A673 (cell line): ENCODE data around the gene GDF9. TPM values are rescaled to one million over a fixed set of nuclear protein-coding genes. Genes with fewer than 3 reads are reported as not detected.

ENCODE experiments used
- BruUV-seq: library from RNA; stranded (reverse); fragments of 400-500 nt; replicated peaks from 2 replicates; lab custom pipeline; 2021; lab: Mats Ljungman, UMichigan
- CTCF ChIA-PET: fragments of 300-600 bp; sonication (Branson Sonifier 250); formaldehyde crosslinking; loops from one replicate; lab custom pipeline; 2022; ENCODE audit warnings: antibody characterized with exemption; lab: Charles Lee
- POLR2A ChIA-PET: fragments of 300-600 bp; sonication (Branson Sonifier 250); formaldehyde crosslinking; loops from one replicate; lab custom pipeline; 2022; ENCODE audit warnings: antibody characterized with exemption; ENCODE audit not compliant: low non-redundant PET; lab: Charles Lee
- DNase-seq: peaks from one replicate; pipeline ENCODE4 v3.0.0-alpha.2; 2015; ENCODE audit warnings: low spot score
- H3K27ac ChIP-seq: fragments of 200-600 bp; sonication (generic); 2 replicates; pipeline ENCODE4 v1.5.1; 2016; ENCODE audit warnings: mixed run types, low read depth, mild to moderate bottlenecking, mixed read lengths, antibody characterized with exemption, low read length; ENCODE audit not compliant: poor library complexity, severe bottlenecking
- H3K27me3 ChIP-seq: fragments of 200-600 bp; sonication (generic); replicated peaks from 2 replicates; pipeline ENCODE4 v1.6.1; 2017; ENCODE audit warnings: mixed run types, low read depth, mild to moderate bottlenecking, mixed read lengths, antibody characterized with exemption, low read length; ENCODE audit not compliant: insufficient read depth, poor library complexity
- H3K36me3 ChIP-seq: fragments of 200-600 bp; sonication (generic); 2 replicates; pipeline ENCODE4 v1.6.1; 2016; ENCODE audit warnings: mixed run types, mild to moderate bottlenecking, mixed read lengths, antibody characterized with exemption, low read length; ENCODE audit not compliant: insufficient read depth, poor library complexity, severe bottlenecking
- H3K4me1 ChIP-seq: fragments of 200-600 bp; sonication (generic); 2 replicates; pipeline ENCODE4 v1.6.1; 2017; ENCODE audit warnings: mixed run types, mild to moderate bottlenecking, mixed read lengths, antibody characterized with exemption, low read length; ENCODE audit not compliant: insufficient read depth, poor library complexity, severe bottlenecking
- H3K4me3 ChIP-seq: fragments of 200-600 bp; sonication (generic); 2 replicates; pipeline ENCODE4 v1.5.1; 2016; ENCODE audit warnings: low read depth, mixed run types, mild to moderate bottlenecking, mixed read lengths, low read length; ENCODE audit not compliant: poor library complexity, severe bottlenecking
- H3K9me3 ChIP-seq: fragments of 200-600 bp; sonication (generic); 2 replicates; pipeline ENCODE4 v1.6.1; 2016; ENCODE audit warnings: mixed run types, low read depth, mild to moderate bottlenecking, mixed read lengths, antibody characterized with exemption, low read length; ENCODE audit not compliant: poor library complexity, severe bottlenecking
- CTCF ChIP-seq: fragments of 300-800, 200-600 bp; sonication (generic); conservative IDR thresholded peaks from 2 replicates; pipeline ENCODE4 v1.5.1; 2017; ENCODE audit warnings: low read depth, mild to moderate bottlenecking, antibody characterized with exemption, low read length, moderate library complexity, mixed read lengths
- EZH2 ChIP-seq: fragments of 200-600 bp; sonication (generic); IDR thresholded peaks from 2 replicates; pipeline ENCODE4 v1.6.1; 2017; ENCODE audit warnings: borderline replicate concordance, low read depth, mild to moderate bottlenecking, mixed read lengths, antibody characterized with exemption, low read length; ENCODE audit not compliant: poor library complexity, severe bottlenecking
- intact Hi-C: fragments of 100-400 bp; cut with micrococcal nuclease; formaldehyde crosslinking; loops from one replicate; pipeline ENCODE4 v1.10.0; 2022; ENCODE audit not compliant: unreplicated experiment
- total RNA-seq: library from RNA; stranded (reverse); gene quantifications from 2 replicates; pipeline ENCODE4 v1.2.3, GENCODE V29; 2021

The GDF9 gene
- total RNA-seq, 1 experiment from 2014 or later: 0.32 TPM

DNA sequence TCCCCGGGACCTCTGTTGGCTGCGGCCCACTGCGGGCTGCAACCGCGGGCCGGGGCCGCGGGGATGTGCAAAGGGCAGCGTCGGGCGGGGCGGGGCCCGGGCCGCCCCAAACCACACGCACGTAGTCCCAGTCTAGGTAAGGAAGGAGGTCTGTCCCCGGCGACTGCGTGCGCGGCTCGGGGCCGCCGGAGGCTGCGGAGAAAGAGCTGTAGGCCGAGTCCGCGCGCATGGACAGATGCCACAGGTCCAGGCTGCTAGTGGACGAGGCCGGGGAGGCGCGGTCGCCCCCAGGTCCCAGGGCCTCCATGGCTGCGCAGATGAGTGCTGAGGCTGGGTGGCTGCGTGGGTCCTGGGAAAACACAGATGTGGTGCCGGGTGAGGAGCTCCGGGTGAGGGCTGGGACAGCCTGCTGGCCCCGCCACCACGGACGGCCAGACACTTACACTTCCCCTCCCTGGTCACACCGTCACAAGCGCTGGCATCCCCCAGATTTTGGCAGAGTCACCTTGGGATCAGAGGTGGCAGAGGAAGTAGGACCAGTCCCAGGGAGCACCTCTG, 40.4 kb downstream of the GDF9 start:
- POLR2A ChIA-PET: interaction anchor here (0.6 to 0.7 kb wide), 2 partner anchors 596 to 1932 kb away, joined by 3 read pairs; no protein-coding TSS in a partner anchor
- no peak for DNase-seq
- intact Hi-C loops: no loop called here
- H3K4me3 ChIP-seq: no peak overlapping the region
- H3K36me3 ChIP-seq: no peaks in the 10 kb centered on the region
- TF ChIP-seq EZH2: no peak
- TF ChIP-seq CTCF: no peak
- CTCF ChIA-PET: no interaction called here
- H3K27me3 ChIP-seq: peaks cover 9% of the 10 kb centered on the region
- H3K9me3 ChIP-seq: no peaks in the 10 kb centered on the region
- H3K4me1 ChIP-seq: peaks cover 2% of the 10 kb centered on the region
- BruUV-seq: no TSS peak
- H3K27ac ChIP-seq: no peak overlapping the region

GRCh38 chr5:132825033-132825833, 41.0 kb downstream of the GDF9 start:
- TF ChIP-seq CTCF: no peak
- no peak for TF ChIP-seq EZH2
- intact Hi-C loops: no loop called here
- H3K27me3 ChIP-seq: peaks cover 9% of the 10 kb centered on the region
- POLR2A ChIA-PET: no interaction called here
- no TSS peak for BruUV-seq
- DNase-seq: no peak
- peaks cover 2% of the 10 kb centered on the region for H3K4me1 ChIP-seq
- no peaks in the 10 kb centered on the region for H3K9me3 ChIP-seq
- H3K27ac ChIP-seq: no peak overlapping the region
- H3K4me3 ChIP-seq: no peak overlapping the region
- CTCF ChIA-PET: no interaction called here
- no peaks in the 10 kb centered on the region for H3K36me3 ChIP-seq

DNA sequence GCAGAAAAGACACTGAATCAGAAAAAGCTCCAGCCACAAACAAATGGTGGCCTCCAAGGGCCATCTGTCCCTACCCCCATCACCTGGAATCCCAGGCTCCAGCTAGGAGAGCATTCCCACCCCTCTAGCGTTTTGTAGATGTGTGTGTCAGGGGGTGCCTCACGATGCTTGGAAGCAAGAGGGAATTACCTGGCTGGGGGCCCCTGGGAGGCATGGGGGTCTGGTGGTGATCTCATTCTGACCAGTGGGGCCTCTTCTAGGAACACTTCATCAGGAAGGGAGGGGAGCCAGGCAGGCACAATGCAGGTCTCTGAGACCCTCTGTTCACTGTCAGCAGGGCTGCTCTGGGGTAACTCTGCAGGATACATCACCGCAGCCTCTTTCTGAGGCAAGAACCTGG, 41.8 kb downstream of the GDF9 start:
- Histone ChIP-seq H3K4me3 (no peak overlapping the region), H3K4me1 (peaks cover 3% of the 10 kb centered on the region), H3K36me3 (no peaks in the 10 kb centered on the region), H3K9me3 (no peaks in the 10 kb centered on the region), H3K27ac (no peak overlapping the region), H3K27me3 (peaks cover 6% of the 10 kb centered on the region)
- intact Hi-C loops: no loop called here
- DNase-seq: no peak
- ChIA-PET POLR2A (no interaction called here), CTCF (no interaction called here)
- TF ChIP-seq CTCF (no peak), EZH2 (no peak)
- no TSS peak for BruUV-seq
